Stimulated activated naive B cell treated with anti-CD40 and anti-IgM and Interleukin-4, amounts not matched to agents 10 μg/mL and 1 μg/mL and 100 μg/mL, for 72 hours (primary cell): ENCODE data around the gene DHDH.
"Not testable (repeated sequence)": the region's sequence is repeated elsewhere in the genome, so short reads cannot be mapped to it uniquely, and the experiment has no call there.

Source experiments
- ATAC-seq, 2 donors: fragments of 150-1000 bp; cut with Tn5 transposase; replicated peaks; 2 replicates each; pipeline ENCODE4 v1.10.0; 2021; ENCODE audit warnings: moderate library complexity in 1 of 2
- DNase-seq: peaks from one replicate; pipeline ENCODE4 v3.0.0; 2021
- H3K27ac Mint-ChIP-seq: one replicate; pipeline ENCODE4 v1.8.0; 2022; ENCODE audit warnings: mild to moderate bottlenecking, mixed read lengths
- H3K27me3 Mint-ChIP-seq, 2 donors: one replicate each; pipeline ENCODE4 v1.8.0; 2022; ENCODE audit warnings: mixed read lengths in 2 of 2
- H3K36me3 Mint-ChIP-seq, 2 donors: one replicate each; pipeline ENCODE4 v1.8.0; 2022; ENCODE audit warnings: mixed read lengths in 2 of 2, mild to moderate bottlenecking in 1 of 2
- H3K4me1 Mint-ChIP-seq, 2 donors: one replicate each; pipeline ENCODE4 v1.8.0; 2022; ENCODE audit warnings: mixed read lengths in 2 of 2, mild to moderate bottlenecking in 1 of 2
- H3K4me3 Mint-ChIP-seq, 2 donors: one replicate each; pipeline ENCODE4 v1.8.0; 2022; ENCODE audit warnings: mild to moderate bottlenecking in 2 of 2, mixed read lengths in 2 of 2, moderate library complexity in 1 of 2
- H3K9me3 Mint-ChIP-seq, 2 donors: one replicate each; pipeline ENCODE4 v1.8.0; 2022; ENCODE audit warnings: mixed read lengths in 2 of 2, mild to moderate bottlenecking in 1 of 2

The DHDH gene

DNA sequence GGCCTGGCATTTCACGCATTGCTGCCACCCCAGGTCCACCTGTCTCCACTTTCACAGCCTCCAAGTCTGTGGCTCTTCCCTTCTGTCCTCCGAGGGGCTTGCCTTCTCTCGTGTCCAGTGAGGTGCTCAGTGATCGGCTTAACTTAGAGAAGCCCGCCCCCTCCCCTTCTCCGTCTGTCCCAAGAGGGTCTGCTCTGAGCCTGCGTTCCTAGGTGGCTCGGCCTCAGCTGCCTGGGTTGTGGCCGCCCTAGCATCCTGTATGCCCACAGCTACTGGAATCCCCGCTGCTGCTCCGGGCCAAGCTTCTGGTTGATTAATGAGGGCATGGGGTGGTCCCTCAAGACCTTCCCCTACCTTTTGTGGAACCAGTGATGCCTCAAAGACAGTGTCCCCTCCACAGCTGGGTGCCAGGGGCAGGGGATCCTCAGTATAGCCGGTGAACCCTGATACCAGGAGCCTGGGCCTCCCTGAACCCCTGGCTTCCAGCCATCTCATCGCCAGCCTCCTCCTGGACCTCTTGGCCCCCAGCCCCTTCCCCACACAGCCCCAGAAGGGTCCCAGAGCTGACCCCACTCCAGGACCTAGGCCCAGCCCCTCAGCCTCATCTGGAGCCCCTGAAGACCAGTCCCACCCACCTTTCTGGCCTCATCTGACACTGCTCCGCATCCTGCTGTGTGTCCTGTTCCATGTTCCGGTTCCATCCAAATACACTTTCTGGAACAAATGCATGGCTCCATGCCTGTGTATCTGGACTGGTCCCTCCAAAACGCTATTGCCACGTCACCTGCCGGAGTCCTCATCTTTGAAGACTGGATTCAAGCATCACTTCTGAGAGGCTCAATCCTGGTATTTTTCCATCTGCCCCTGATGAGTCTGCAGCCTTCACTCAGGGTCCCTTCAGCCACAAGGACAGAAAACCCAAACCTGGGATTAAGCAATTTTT is 10.7 kb upstream of the DHDH start:
- Mint-ChIP-seq H3K9me3 (no peaks in the 10 kb centered on the region), H3K4me3 (no peak overlapping the region), H3K27ac (peak overlapping the region; percentile 7), H3K27me3 (no peaks in the 10 kb centered on the region), H3K4me1 (peaks cover 4 to 8% of the 10 kb centered on the region in 2 donors), H3K36me3 (peaks cover 25 to 36% of the 10 kb centered on the region in 2 donors)
- no peak for DNase-seq
- ATAC-seq: no peak

GRCh38 chr19:48925240-48925843 is 8.2 kb upstream of the DHDH start:
- H3K9me3 Mint-ChIP-seq: no peaks in the 10 kb centered on the region
- H3K4me1 Mint-ChIP-seq: peaks cover 0 to 5% of the 10 kb centered on the region in 2 donors
- ATAC-seq (peak in 1 of 2 donors; percentile 16), DNase-seq (no peak)
- H3K27ac Mint-ChIP-seq: no peak overlapping the region
- H3K4me3 Mint-ChIP-seq: no peak overlapping the region
- H3K27me3 Mint-ChIP-seq: no peaks in the 10 kb centered on the region
- peaks cover 13 to 21% of the 10 kb centered on the region in 2 donors for H3K36me3 Mint-ChIP-seq

- H3K27me3 Mint-ChIP-seq, DNase-seq, H3K4me3 Mint-ChIP-seq, H3K9me3 Mint-ChIP-seq, H3K4me1 Mint-ChIP-seq, ATAC-seq, H3K27ac Mint-ChIP-seq: not testable (repeated sequence)
- peaks cover 13 to 19% of the 10 kb centered on the region in 2 donors for H3K36me3 Mint-ChIP-seq
These were observed 7.6 kb upstream of the DHDH start for GRCh38 chr19:48925890-48926289.

- DNase-seq (no peak), ATAC-seq (peak in 1 of 2 donors; percentile 33)
- Mint-ChIP-seq H3K4me3 (no peak overlapping the region), H3K9me3 (no peaks in the 10 kb centered on the region), H3K4me1 (peaks cover 0 to 3% of the 10 kb centered on the region in 2 donors), H3K27me3 (peaks cover 0 to 4% of the 10 kb centered on the region in 2 donors), H3K36me3 (peaks cover 9 to 12% of the 10 kb centered on the region in 2 donors), H3K27ac (no peak overlapping the region)
These were observed 6.6 kb upstream of the DHDH start for GRCh38 chr19:48926909-48927308.

GRCh38 chr19:48927692-48928091 is 5.8 kb upstream of the DHDH start:
- DNase-seq, H3K36me3 Mint-ChIP-seq, ATAC-seq, H3K4me1 Mint-ChIP-seq, H3K27ac Mint-ChIP-seq, H3K27me3 Mint-ChIP-seq, H3K4me3 Mint-ChIP-seq, H3K9me3 Mint-ChIP-seq: not testable (repeated sequence)

GRCh38 chr19:48928164-48929025 is 5.1 kb upstream of the DHDH start:
- Mint-ChIP-seq H3K36me3 (peaks cover 2% of the 10 kb centered on the region in 2 donors), H3K9me3 (no peaks in the 10 kb centered on the region), H3K4me3 (no peak overlapping the region), H3K27ac (no peak overlapping the region), H3K4me1 (peaks cover 3 to 6% of the 10 kb centered on the region in 2 donors), H3K27me3 (peaks cover 0 to 8% of the 10 kb centered on the region in 2 donors)
- DNase-seq: no peak
- ATAC-seq: no peak

- H3K27me3 Mint-ChIP-seq: peaks cover 11 to 34% of the 10 kb centered on the region in 2 donors
- peaks cover 6 to 18% of the 10 kb centered on the region in 2 donors for H3K4me1 Mint-ChIP-seq
- no peak overlapping the region for H3K27ac Mint-ChIP-seq
- no peak for ATAC-seq
- H3K4me3 Mint-ChIP-seq: peak overlapping the region in 1 of 2 donors; percentile 51
- no peaks in the 10 kb centered on the region for H3K36me3 Mint-ChIP-seq
- no peaks in the 10 kb centered on the region for H3K9me3 Mint-ChIP-seq
- DNase-seq: no peak
These were observed 1.3 kb downstream of the DHDH start for GRCh38 chr19:48934837-48935236.

DNA sequence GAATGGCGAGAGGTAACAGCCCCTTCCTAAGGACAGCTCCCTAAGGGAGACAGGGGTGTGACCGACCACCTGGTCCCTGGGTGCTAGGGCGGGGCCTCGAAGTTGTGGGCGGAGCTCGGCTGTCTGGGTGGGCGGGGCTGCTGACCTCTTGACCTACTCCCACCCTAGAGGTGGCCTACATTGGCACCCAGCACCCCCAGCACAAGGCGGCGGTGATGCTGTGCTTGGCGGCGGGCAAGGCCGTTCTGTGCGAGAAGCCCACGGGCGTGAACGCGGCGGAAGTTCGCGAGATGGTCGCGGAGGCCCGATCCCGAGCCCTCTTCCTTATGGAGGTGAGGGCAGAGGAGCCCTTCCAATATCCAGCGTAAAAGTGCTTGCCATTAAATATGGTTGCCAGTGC is 2.4 kb downstream of the DHDH start:
- H3K36me3 Mint-ChIP-seq: no peaks in the 10 kb centered on the region
- DNase-seq: no peak
- ATAC-seq: no peak
- peaks cover 6 to 18% of the 10 kb centered on the region in 2 donors for H3K4me1 Mint-ChIP-seq
- no peak overlapping the region for H3K4me3 Mint-ChIP-seq
- H3K9me3 Mint-ChIP-seq: no peaks in the 10 kb centered on the region
- peaks cover 11 to 34% of the 10 kb centered on the region in 2 donors for H3K27me3 Mint-ChIP-seq
- no peak overlapping the region for H3K27ac Mint-ChIP-seq

- DNase-seq (no peak), ATAC-seq (no peak)
- Mint-ChIP-seq H3K27me3 (peaks cover 11 to 25% of the 10 kb centered on the region in 2 donors), H3K27ac (no peak overlapping the region), H3K36me3 (peaks cover 0 to 2% of the 10 kb centered on the region in 2 donors), H3K4me3 (no peak overlapping the region), H3K4me1 (peaks cover 5 to 14% of the 10 kb centered on the region in 2 donors), H3K9me3 (peaks cover 0 to 3% of the 10 kb centered on the region in 2 donors)
These were observed 4.8 kb downstream of the DHDH start for GRCh38 chr19:48938256-48938655.

- H3K27ac Mint-ChIP-seq: no peak overlapping the region
- peaks cover 0 to 3% of the 10 kb centered on the region in 2 donors for H3K9me3 Mint-ChIP-seq
- H3K36me3 Mint-ChIP-seq: peaks cover 0 to 2% of the 10 kb centered on the region in 2 donors
- no peak for DNase-seq
- H3K27me3 Mint-ChIP-seq: peaks cover 4 to 19% of the 10 kb centered on the region in 2 donors
- H3K4me3 Mint-ChIP-seq: no peak overlapping the region
- H3K4me1 Mint-ChIP-seq: no peaks in the 10 kb centered on the region
- no peak for ATAC-seq
These were observed 7.4 kb downstream of the DHDH start for GRCh38 chr19:48940902-48941301.

DNA sequence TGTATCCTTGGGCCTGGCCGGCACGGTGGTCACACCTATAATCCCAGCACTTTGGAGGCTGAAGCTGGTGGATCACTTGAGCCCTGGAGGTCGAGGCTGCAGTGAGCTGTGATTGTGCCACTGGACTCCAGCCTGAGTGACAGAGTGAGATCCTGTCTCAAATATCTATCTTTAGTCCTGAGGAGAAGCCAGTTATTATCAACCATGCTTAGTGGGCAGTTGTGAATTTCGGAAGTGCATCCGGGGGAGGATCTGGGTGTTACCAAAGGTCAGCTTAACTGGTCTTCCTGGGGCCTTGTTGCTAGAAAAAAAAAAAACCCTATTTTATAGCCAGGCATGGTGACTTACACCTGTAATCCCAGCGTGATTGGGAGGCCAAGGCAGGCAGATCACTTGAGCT is 9.6 kb downstream of the DHDH start:
- peaks cover 0 to 4% of the 10 kb centered on the region in 2 donors for H3K36me3 Mint-ChIP-seq
- H3K27me3 Mint-ChIP-seq: peaks cover 0 to 13% of the 10 kb centered on the region in 2 donors
- no peak overlapping the region for H3K27ac Mint-ChIP-seq

GRCh38 chr19:48945415-48945814 is 11.9 kb downstream of the DHDH start:
- Mint-ChIP-seq H3K27me3 (no peaks in the 10 kb centered on the region), H3K4me3 (no peak overlapping the region), H3K4me1 (no peaks in the 10 kb centered on the region), H3K9me3 (peaks cover 4 to 5% of the 10 kb centered on the region in 2 donors), H3K36me3 (peaks cover 3 to 7% of the 10 kb centered on the region in 2 donors), H3K27ac (no peak overlapping the region)
- DNase-seq (no peak), ATAC-seq (no peak)

More for the DNA sequence above, 9.6 kb downstream of the DHDH start:
- no peak overlapping the region for H3K4me3 Mint-ChIP-seq
- DNase-seq (no peak), ATAC-seq (no peak)
- H3K4me1 Mint-ChIP-seq: no peaks in the 10 kb centered on the region
- peaks cover 4 to 5% of the 10 kb centered on the region in 2 donors for H3K9me3 Mint-ChIP-seq

DNA sequence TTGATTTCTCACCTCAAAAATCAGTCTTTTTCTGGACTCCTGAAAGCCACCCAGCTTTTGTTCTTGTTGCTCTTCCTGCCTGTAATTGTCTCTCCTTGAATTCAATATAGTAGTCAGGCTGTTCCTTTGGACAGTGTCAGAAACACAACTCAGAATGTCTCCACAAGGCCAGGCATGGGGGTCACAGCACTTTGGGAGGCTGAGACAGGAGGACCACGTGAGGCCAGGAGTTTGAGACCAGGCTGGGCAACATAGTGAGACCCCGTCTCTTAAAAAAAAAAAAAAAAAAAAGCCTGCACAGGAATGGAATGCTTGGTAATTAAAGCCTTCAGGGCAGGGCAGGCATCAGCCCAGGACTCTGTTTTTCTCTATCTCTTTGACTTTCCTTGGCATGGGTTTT is 12.3 kb downstream of the DHDH start:
- no peak overlapping the region for H3K27ac Mint-ChIP-seq
- no peak overlapping the region for H3K4me3 Mint-ChIP-seq
- H3K36me3 Mint-ChIP-seq: peaks cover 3 to 7% of the 10 kb centered on the region in 2 donors
- ATAC-seq: no peak
- peaks cover 4 to 5% of the 10 kb centered on the region in 2 donors for H3K9me3 Mint-ChIP-seq
- no peaks in the 10 kb centered on the region for H3K27me3 Mint-ChIP-seq
- no peak for DNase-seq
- H3K4me1 Mint-ChIP-seq: no peaks in the 10 kb centered on the region
